Left cardiac atrium (tissue), 4 donors: ENCODE results near the gene KRT7. TPM values are rescaled to one million over a fixed set of nuclear protein-coding genes. Genes with fewer than 3 reads are reported as not detected.
"Not testable (repeated sequence)": the region's sequence is repeated elsewhere in the genome, so short reads cannot be mapped to it uniquely, and the experiment has no call there.

Experiments used
- ATAC-seq, 2 donors: fragments of 200-7000 bp; cut with Tn5 transposase; one replicate each; pipeline ENCODE4 v1.9.1; 2020; ENCODE audit warnings: mild to moderate bottlenecking in 2 of 2, moderate library complexity in 2 of 2
- DNase-seq: peaks from one replicate; pipeline ENCODE4 v3.0.0-alpha.2; 2020
- intact Hi-C, 2 donors: fragments of 100-400 bp; cut with DNase I; formaldehyde crosslinking; loops; one replicate each; pipeline versions ENCODE4 v1.14.1 to v1.15.1; 2022 to 2023
- total RNA-seq, 2 donors: library from RNA; stranded (reverse); fragmentation: NEBNext Ultra II Directional; extraction: Animal tissue kit (Norgen Biotek cat#: 25700); gene quantifications; one replicate each; pipeline ENCODE4 v1.2.1, GENCODE V29; 2021
- donor health status: DM: no; HTN: yes; CAD: no.
- donor health status: DM: no; HTN: yes; CAD: no; lungs with severe emphysema.
- donor health status: DM: yes; HTN: yes; CAD: no.
- donor health status: Dilated cardiomyopathy.

Gene KRT7
- total RNA-seq, 2 donors from 2014 or later, result 1.0 to 34.3 TPM

DNA sequence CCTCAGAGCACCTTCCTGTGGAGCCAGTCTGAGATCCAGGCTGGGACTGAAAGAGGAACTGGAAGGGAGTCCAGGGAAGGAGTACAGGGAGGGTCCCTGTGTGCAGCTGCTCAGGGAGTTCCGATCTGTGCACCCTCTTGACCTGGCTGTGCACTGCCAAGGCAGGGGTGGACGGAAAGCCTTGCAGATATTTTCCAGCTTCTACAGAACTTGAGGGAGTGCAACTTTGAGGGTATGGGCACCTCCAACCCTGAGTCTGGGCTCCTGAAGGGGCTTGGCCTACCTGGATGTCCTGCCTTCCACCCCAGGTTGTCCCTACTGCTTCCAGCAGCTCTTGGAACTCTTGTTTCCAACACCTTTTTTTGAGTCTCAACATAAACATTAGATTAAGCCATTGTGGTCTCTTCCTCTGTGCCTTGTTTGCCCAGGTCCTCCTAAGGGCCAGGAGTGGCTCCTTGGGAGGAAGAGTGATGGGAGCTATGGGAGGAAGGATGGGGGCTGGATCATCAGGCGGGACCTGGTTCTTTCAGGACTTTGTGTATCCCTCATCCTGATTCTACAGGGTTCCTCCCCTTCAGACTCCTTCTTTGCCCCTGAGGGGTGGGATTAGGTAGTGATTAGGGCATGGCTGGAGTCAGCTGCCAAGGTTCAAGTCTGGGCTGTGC, 3.5 kb downstream of the KRT7 start:
- intact Hi-C loops, result no loop called here
- no peak for DNase-seq
- ATAC-seq, result no peak

DNA sequence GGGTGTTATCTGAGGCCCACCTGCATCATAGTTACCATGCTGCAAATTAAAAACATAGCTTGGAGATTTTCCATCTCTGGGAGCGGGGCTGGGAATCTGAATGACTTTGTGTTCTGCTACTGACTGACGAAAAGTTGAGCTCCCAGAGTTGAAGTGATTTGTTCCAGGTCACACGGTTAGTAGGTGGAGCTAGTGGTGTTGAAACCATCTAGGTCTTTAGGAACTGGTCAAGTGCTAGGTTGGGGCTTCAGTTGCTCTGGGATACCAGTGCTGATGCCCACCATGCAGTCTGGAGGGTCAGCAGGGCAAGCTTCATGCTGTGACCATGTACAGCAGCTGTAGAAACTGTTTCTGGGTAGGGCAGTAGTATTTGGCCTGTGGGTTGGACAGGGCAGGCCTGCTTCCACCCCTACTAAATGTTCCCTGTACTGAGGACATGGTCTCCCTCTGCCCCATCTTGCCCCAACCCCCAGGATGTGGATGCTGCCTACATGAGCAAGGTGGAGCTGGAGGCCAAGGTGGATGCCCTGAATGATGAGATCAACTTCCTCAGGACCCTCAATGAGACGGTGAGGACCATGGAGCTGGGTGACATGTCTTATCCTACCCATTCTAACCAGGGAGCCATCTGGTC, 5.3 kb downstream of the KRT7 start:
- DNase-seq (no peak), ATAC-seq (no peak)
- intact Hi-C loops, result no loop called here

DNA sequence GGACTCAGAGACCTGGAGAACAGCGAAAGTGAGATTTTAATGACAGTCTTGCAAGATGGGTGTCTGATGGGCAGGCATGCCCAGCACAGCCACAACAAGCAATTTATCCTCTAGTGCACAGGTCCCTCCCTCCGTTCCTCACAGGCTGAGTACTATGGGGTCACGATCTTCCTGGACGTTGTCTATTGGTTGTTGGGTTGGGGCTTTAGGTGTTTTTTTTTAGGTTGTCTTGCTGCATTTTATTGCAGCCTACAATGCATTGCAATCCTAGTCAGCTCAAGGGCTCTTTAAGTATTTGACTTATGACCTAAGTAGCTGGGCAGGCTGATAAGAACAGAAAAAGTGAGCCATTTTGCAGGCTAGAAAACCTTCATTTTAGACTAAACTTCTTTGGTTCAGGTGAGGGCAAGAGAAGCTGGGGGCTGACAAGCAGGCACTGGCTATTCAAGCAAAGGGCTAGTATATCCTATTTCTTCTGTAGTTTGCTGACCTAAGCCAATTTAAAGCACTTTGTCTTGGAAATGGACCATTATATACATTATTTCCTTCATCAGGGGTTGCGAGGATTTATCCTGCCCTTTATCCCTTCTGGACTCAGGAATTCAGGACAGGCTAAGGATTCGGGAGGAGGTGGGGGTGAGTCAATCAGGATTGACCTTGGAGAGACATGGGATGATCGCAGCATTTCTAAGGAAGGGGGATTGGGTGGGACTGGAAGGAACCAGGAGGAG, 6.0 kb downstream of the KRT7 start:
- intact Hi-C loops, result no loop called here
- ATAC-seq (no peak), DNase-seq (no peak)

DNA sequence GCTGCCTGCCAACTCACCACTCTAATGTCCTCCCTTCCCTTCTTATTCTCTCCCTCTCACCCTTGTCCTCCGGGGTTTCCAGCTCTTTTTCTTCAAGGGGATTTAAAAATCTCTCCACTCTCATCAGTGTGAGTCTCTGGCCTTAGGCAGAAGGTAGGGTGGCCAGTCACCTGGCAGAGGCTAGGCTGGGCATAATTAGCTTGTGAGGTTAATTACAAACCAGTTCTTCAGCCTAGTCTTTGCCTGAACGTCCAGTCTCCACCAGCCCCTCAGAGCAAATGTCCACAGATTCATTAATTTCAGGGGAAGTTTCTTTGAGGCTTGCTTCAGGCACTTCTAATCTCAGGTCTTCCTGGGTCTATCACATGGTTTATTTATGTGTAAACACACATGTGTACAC, 6.7 kb downstream of the KRT7 start:
- intact Hi-C loops, result no loop called here
- ATAC-seq (no peak), DNase-seq (no peak)

DNA sequence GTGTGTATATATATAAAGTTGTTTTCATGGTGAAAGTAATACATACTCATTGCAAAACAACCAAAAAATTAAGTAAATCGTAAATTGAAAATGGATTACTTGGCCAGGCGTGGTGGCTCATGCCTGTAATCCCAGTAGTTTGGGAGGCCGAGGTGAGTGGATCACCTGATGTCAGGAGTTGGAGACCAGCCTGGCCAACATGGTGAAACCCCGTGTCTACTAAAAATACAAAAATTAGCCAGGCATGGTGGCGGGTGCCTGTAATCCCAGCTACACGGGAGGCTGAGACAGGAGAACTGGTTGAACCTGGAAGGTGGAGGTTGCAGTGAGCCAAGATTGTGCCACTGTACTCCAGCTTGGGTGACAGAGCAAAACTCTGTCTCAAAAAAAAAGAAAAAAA, 7.2 kb downstream of the KRT7 start:
- ATAC-seq, DNase-seq, intact Hi-C loops: not testable (repeated sequence)

DNA sequence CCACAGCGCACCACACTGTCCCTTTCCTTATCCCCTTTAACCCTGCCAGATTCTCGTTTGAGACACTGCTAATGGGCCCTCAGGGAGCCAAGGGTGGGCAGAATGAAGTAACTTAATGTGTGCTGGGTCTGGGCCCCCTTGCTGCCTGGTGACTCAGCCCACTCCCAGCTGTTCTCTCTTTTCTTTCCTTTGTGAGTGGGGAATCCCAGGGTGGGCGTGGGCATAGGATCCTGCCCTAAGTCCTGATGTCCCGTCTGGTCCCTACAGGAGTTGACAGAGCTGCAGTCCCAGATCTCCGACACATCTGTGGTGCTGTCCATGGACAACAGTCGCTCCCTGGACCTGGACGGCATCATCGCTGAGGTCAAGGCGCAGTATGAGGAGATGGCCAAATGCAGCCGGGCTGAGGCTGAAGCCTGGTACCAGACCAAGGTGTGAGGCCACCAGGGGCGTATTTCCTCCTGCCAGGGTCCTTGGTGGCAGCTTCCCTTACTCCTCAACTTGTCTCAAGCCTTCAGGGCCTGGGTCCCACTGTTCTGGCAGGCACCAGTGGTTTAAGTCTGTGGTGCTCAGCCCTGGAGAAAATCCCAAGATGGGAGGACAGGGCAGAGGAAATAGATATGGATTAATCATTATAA, 8.3 kb downstream of the KRT7 start:
- ATAC-seq (no peak), DNase-seq (no peak)
- intact Hi-C loops, result no loop called here

DNA sequence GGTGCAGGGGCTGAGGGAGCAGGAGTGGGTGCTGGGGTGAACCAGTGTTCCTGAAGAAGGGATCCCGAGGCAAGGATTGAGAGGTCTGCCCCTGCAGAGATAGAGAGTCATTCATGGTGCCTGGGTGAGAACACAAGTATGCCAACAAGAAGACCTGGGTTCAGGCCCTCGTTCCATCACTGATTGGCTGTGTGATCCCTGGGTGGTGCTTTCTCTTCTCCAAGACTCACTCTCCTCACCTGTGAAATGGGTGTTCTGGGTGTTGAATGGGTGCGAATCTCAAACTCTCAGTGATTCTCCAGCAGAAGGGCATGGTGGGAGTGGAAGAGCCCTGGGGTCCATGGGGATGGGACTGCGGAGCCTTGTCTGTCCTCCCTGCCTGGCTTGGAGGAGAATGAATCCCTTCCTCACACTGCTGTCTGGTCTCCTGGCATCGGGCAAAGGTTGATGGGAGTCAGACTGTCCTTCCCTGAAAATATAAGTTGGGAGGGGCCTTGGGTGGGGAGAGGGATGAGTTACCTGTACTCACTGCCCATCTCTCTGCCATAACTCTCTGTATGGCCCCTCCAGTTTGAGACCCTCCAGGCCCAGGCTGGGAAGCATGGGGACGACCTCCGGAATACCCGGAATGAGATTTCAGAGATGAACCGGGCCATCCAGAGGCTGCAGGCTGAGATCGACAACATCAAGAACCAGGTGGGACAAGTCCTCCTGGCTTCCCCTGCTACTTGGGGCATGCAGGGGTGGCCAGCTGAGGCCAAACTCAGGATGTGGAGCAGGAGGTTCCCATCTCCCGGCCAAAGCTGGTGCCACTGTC, 9.6 kb downstream of the KRT7 start:
- DNase-seq (no peak), ATAC-seq (no peak)
- intact Hi-C loops, result no loop called here

DNA sequence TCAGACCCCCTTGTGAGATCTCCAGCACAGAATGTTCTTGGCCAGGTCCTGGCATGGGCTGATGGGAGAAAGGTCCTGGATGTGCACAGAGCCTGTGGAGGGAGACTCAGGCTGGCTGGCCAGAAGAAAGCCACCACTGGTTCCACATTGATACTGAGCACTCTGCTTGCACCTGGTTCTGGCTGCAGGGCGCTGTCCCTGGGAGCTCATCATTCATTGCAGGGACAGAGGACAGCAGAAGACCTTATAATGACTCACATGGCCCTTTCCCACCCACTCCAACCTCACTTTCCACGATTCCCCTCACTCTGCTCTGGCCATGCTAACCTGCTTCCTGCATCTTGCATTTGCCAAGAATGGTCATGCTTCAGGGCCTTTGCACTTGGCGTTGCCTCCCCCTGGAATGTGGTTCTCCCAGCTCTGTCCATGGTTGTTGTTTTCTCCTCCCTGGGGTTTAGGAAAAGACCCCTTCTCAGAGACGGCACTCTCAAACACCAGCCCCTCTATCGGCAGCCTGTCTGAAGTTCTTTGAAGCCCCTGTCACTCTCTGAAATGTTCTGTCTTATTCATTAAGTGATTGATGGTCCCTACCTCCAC, 10.3 kb downstream of the KRT7 start:
- ATAC-seq, result no peak
- no peak for DNase-seq
- intact Hi-C loops, result no loop called here

DNA sequence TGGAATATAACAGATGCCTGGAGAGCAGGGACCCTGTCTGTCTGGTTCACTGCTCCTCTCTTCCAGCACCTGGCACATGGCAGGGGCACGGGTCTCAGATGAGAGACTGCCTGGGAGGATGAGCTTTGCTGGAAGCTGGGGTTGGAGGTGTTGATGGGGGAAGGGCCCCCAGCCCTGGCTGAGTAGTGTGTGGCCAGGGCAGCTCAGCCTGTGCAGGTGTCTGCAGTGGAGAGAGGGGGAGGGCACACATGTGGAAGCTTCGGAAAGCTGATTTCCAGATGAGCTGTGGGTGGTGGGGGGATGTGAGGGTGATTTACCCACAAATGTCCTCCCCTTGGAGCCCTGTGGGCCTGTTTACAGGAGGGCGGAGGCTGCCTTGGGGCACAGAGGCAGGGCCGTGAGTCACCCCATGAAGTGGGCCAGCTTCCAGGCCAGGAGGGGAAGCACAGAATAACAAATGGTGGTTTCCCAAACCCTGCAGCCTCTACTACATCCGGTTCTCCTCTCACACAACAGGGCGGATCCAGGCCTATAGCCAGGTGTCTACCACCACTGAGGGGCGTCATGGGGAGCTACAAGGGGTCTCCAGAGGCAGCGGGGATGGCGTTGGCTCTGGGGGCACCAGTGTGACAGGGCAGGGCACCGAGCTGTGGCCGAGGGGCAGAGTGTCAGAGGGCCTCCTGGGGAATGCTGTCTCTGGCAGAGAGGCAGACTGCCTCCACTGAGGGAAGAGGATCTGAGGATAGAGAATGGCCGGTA, 11.0 kb downstream of the KRT7 start:
- ATAC-seq (peak; percentile 75 to 90), DNase-seq (peak; percentile 84)
- intact Hi-C loops, result no loop called here

DNA sequence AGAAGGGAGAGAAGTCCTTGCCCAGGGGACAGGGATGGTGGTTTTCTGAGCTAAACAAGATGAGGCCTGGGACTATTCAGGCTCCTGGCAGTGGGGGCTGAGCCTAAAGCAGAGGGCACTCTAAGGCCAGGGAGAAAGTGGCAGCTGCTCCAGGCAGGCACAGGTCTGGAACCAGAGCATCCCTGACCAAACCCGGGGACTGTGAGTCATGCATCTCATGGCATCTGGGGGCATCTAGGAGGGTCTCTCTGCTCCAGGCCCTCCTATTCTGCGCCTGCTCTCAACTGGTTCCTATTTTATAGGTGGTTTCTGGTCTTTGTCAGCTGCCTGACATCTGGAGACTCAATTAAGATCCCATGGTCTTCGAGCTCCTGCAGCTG, 11.6 kb downstream of the KRT7 start:
- DNase-seq (no peak), ATAC-seq (no peak)
- intact Hi-C loops, result no loop called here

DNA sequence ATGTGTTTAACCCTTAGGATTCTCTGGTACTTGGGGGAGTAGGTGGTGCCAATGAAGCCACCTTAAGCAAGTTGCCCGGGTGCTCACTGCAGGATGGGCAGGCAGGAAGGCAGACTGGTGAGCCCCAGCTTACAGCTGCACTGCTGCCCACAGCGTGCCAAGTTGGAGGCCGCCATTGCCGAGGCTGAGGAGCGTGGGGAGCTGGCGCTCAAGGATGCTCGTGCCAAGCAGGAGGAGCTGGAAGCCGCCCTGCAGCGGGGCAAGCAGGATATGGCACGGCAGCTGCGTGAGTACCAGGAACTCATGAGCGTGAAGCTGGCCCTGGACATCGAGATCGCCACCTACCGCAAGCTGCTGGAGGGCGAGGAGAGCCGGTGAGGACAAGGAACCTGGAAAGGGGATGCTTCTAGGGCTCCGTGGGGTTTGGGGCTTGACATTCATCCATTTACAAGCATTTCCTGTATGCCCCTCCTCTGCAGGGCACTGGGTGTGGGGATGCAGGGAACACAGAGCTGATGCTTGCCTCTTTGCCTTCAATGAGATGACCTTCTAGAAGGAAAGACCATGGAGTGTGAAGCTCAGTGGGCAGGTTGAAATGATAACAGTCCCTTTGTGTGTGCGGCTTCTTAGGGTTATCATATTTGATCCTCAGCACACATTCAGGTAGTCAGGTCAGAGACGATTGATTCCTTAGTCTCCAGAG, 12.4 kb downstream of the KRT7 start:
- intact Hi-C loops, result no loop called here
- ATAC-seq (no peak), DNase-seq (no peak)

DNA sequence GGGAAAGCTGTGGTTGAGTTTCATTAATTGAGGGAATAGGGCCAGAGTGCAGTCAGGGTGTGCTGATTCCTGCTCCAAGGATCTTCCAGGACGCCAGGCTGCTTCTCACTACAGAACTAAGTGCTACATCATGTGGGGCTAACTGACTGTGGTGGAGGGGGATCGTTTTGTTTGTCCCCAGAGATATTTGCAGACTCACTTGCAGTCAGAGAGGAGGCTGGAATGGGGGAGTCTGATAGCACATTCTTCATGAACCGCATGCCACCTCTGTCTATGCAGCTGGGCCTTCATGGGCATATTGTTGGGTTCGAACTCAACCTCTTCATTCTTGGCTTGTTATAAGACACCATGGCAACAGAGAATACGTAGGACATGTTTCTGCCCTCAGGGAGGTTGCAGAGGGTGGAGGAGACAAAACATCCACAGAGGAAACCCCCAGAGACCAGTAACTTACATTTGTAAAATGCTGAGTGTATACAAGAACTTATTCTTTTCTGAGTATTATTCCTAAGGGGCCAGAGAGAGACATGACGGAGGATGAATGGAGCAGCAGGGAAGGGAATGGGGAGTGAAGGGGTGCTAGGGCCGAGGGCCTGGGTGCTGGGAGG, 13.0 kb downstream of the KRT7 start:
- intact Hi-C loops, result no loop called here
- ATAC-seq (no peak), DNase-seq (no peak)

DNA sequence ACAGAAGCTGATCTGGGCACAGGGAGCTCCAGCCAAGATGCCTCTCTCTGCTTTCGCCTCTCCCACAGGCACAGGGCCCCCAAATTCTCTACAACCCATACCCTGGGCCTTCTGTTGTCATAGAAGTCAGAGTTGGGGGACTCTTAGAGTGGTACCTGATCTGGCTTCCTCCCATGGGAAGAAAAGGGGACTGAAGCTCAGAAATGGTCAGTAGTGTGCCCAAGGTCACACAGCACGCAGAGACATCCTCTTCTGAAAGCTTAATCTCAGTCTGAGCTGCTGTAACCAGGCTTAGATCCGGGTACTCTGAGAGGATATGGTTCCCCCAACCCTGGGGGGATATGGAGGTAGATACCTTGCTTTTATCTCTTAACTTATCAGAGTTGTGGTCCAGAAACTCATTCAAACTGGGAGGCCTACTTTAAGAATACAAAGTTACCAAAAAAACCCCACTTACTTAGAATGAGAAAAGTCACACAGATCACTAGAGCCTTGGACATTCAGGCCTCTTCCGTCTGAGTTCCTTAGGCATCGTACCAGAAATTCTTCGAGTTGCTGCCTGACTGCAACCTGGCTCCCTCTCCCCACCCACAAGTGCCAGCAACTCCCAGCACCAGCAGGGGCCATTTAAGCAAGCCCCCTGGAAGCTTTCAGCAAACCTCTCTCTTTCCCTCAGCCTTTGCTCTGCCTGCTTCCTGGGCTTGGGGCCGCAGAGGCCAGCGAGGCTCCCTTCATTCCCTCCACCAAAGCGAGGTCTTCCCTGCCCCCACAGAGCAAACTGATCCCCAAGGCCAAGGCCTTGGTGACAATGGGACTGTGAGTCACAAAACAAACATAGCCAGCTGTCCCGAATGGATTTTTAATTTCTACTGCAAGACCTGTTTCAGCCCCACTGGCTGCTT, 13.9 kb downstream of the KRT7 start:
- intact Hi-C loops, result no loop called here
- no peak for ATAC-seq

DNA sequence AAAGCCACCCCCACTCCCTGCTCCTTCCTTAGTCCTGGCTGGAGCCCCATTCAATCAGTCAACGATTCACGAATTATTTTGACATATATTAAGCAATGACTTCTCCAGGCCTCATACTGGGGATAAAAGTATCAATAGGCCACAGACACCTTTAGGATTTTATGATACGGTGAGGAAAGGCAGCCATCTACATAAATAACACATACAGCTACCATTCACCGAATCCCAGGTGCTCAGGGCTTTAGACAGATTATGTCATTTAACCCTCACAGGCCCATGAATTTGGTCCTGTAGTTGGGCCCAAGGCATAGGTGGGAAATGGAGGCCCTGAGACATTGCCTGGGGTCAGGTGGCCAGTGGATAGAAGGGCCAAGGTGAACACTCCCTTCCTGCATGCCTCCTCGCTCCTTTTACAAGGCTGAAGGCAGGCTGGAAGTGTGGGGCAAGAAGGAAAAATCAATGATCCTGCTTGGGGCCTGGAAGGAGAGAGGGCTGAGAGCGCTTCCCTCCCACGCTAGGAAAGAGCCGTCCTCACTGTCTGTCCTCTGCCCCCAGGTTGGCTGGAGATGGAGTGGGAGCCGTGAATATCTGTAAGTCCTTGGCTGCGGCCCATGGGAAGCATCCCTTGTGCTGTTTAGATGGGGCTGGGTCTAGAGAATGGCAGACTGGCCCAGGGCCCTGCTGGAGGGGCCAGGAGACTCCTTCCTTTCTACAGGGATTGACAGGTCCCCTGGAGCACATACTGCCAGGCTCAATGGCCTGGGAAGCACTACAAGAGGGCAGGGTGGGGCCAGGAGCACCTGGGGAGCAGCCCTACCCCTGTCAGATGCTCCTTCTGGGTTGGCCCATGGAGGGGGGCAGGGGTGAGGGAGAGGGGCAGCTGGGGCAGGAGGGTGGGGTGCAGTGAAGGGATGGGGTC, 14.8 kb downstream of the KRT7 start:
- DNase-seq (no peak), ATAC-seq (no peak)
- intact Hi-C loops, result no loop called here

More for the DNA sequence above, 13.9 kb downstream of the KRT7 start:
- DNase-seq, result no peak
